KG1 (cell line): ENCODE data around the gene RELN.
"Not testable (repeated sequence)": the region's sequence is repeated elsewhere in the genome, so short reads cannot be mapped to it uniquely, and the experiment has no call there.

ENCODE experiments used
- DNase-seq: peaks from one replicate; lab custom pipeline; 2025; lab: John Stamatoyannopoulos, UW

Gene RELN

GRCh38 chr7:103843689-103844480 is 145.6 kb downstream of the RELN start:
- no peak for DNase-seq

DNA sequence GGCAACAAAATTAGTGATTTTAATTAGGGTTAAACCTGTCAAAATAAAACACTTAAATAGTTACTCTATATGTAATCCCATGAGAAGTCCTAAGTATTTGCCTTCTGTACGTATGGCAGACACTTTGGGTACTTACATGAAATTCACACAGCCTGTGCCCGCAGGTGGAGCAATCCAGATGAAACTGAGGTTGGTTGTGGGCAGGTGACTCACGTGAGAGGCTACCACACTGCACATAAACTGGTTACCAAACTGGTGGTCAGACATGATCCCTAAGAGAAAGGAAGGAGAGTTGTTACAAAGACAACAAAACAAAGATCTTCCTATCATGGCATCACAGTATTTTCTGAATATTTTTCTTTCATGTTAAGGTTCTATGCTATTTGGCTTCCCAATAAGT is 156.1 kb downstream of the RELN start:
- no peak for DNase-seq

DNA sequence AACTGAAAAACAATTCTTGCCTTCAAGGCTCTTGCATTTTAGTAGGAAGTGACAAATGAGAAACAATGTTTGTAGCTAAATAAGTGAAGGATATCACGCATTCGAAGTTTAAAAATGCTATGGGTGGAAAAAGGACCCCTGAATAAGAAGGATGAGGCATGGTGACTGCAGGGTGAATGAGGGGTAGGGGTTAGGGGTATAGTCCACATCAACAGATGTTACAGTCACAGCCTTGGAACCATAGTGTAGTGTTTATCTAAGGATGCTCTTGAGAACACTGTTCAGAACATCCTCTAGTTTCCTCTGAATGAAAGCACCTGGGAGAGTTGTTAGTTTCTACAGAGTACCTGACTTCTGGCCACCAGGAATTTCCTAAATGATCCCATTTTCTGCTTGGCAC is 157.0 kb downstream of the RELN start:
- DNase-seq, result no peak

- no peak for DNase-seq
Observed at GRCh38 chr7:103824251-103824650, 165.2 kb downstream of the RELN start.

DNA sequence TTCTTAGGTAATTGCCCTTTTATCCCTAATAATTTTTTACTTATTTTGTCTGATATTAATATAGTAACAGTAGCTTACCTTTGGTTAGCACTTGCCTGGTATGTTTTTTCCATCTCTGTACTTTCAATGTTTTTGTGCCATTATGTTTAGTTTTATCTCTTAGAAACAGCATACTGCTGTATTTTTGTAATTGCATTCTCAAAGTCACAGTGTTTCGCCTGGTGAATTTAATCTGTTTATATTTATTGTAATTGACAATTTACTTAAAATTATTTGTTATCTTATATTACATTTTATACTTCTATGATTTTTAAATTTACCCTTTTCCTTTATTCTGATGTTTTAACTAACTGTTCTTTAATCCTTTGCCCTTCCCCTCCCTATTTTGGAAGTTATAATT is 166.4 kb downstream of the RELN start:
- no peak for DNase-seq

GRCh38 chr7:103821092-103821491 is 168.4 kb downstream of the RELN start:
- DNase-seq, result no peak

DNA sequence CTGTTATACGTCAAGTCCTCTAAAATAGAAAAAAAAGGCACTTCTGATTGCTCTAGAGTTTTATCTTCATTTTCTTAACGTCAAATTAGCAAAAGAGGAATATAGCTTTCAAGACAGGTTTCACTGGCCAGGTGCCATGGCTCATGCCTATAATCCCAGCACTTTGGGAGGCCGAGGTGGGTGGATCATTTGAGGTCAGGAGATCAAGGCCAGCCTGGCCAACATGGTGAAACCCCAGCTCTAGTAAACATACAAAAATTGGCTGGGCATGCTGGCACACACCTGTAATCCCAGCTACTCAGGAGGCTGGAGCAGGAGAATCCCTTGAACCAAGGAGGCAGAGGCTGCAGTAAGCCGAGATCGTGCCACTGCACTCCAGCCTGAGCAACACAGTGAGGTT is 173.5 kb downstream of the RELN start:
- not testable (repeated sequence) for DNase-seq

GRCh38 chr7:103813970-103814369 is 175.5 kb downstream of the RELN start:
- no peak for DNase-seq

DNA sequence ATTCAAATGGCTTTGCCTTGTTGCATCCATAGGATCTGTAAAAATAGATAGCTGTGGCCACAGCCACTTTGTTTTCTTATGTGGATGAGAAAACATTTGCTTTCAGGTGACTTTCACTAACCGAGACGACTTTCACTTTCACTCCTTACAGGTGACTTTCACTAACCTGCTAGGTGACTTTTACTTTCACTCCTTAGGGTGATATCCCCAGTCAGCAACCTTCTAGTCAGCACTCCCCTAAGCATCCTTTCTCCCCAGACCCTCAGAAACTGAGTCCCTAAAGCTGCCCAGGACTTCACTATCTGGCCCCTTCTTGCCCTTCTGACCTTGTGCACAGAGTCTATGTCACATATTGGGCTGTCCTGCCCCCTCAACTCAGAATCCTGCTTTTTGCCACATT is 177.5 kb downstream of the RELN start:
- DNase-seq, result no peak

GRCh38 chr7:103811290-103811689 is 178.2 kb downstream of the RELN start:
- no peak for DNase-seq

- no peak for DNase-seq
Observed at GRCh38 chr7:103810112-103810744, 179.2 kb downstream of the RELN start.

- DNase-seq, result no peak
Observed at GRCh38 chr7:103809229-103809994, 180.0 kb downstream of the RELN start.

DNA sequence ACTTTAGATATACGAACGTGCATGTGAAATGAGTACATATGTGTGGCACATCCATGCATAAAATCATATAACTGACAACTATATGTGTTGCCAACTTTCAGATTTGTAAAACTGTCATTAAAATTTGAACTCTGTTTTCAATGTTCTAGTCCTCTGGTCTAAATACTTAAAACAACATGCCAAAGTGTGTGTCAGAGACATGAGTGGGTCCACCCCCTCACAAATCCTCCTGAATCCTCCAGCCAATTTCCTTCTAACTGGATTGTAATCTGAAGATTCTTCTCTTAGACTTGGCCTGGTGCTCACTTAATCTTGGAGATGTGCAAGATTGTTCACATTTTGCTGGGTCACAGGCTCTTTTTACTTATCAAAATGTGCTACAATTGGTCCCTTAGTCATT is 184.1 kb downstream of the RELN start:
- no peak for DNase-seq

- DNase-seq, result no peak
Observed at GRCh38 chr7:103803631-103804030, 185.8 kb downstream of the RELN start.

DNA sequence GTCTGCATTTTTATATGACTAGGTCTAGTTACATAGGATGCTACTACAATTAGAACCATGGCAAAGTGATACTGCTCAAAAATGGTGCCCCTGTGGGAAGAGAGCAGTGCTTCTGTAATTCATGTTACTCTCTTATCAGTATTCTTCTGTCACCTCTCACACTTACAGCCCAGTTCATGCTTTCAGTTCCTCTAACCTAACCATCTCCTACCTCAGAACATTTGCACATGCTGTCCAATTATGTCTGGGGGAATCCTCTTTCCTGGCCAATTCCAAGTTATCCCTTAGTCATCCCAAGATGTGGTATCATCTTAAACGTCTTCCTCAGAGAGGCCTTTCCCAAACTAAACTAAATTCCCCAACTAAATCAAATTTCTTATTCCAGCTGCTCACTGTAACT is 190.2 kb downstream of the RELN start:
- DNase-seq, result no peak

DNA sequence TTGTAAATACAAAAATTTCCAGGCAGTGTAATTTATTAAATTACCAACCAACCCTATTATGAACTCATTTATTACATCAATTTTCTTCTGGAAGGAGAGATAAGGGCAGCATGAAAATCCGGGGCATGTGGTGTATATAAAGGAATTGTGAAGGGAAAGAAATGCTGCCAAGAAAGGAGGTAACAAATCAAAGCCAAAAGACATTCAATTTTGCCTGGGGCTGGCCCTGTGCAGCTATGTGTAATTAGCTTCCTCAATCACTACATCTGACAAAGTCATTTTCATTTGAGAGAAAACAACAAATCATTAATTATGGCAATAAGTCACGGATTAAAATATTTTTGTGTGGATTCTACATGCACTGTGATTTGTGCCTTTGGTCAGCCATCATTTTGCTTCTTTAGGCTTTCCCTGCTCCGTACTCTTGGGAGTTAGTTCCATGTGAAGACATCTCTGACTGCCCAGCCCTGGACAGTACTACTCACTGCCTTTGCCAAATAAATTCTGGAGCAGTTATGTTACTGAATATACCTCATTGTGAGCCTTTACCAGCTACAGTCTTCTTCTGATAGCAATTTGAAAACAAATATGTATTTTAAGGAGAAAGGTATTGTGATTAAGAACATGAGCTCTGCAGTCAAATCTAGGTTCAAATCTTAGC is 191.7 kb downstream of the RELN start:
- DNase-seq, result no peak

DNA sequence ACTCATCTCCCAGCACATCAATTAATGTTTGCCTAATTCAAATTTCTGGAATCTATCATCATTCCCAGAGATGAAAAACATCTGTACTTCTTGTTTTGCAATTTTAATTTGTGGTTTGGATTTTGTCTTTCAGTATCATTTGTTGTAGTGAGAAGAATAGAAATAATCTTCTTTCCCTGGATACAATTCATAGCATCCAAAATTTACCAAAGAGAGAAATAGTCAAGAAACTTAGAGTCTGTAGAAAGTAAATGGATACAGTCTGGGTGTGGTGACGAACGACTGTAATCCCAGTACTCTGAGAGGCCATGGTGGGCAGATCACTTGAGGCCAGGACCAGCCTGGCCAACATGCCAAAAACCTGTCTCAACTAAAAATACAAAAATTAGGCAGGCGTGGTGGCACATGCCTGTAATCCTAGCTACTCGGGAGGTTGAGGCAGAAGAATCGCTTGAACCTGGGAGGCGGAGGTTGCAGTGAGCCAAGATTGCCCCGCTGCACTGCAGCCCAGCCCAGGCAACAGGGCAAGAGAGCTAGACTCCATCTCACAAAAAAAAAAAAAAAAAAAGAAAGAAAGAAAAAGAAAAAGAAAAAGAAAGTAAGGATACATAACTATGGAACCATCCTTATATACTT is 193.0 kb downstream of the RELN start:
- DNase-seq, result no peak

DNA sequence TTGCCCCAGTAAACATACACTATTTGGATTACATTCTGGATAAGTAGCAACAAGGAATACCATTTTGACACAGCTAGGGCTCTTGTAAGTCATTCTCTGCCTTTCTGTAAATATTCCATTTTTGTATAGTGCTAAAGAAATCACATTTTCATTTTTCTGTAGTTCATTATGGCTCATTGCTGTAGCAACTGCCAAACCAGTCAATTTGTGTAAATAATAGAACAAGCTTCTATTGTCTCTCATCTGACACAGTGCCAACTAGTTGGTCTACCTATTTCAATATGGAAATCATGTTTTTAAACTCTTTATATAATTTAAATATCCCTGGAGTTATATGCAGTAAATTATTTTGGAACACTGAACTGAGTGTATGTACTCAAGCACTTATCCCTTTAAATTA is 193.7 kb downstream of the RELN start:
- DNase-seq, result no peak

GRCh38 chr7:103795107-103795506 is 194.4 kb downstream of the RELN start:
- DNase-seq, result no peak

DNA sequence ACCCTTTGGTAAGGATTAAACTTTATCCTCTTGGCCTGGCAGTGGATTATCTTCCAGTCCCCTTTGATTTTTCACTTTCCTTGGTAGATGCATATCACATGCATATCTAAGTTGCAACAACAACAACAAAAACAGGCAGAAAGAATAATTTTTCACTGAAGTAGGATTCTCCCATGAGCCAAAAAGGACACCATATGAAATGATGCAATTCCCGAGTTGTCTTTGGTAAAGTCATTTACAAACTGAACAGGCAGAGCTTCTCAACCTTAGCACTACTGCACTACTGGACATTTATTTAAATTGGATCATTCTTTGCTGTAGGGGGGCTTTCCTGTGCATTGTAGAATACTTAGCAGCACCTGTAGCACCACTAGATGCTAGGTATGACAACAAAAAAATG is 195.0 kb downstream of the RELN start:
- no peak for DNase-seq

- DNase-seq, result no peak
Observed at GRCh38 chr7:103793614-103794013, 195.8 kb downstream of the RELN start.

DNA sequence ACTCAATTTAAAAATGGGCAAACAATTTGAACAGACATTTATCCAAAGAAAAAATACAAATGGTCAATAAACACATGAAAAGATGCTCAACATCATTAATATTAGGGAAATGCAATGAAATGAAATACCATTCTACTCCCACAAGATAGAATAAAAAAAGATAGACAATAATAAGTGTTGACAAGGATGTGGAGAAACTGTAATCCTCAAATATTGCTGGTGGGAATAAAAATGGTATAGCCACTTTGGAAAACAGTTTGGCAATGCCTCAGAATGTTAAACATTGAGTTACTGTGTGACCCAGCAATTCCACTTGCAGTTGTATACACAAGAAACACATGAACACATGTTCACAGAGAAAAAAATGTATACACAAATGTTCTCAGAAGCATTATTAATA is 197.6 kb downstream of the RELN start:
- no peak for DNase-seq
